Pulmonary artery endothelial cell (primary cell): ENCODE measurements around the gene ISOC1. TPM values are rescaled to one million over a fixed set of nuclear protein-coding genes. Genes with fewer than 3 reads are reported as not detected.

ENCODE experiments used
- DNase-seq: peaks from one replicate; pipeline ENCODE4 v3.0.0-alpha.2; 2011; ENCODE audit warnings: low read depth, low spot score
- total RNA-seq: library from RNA; depleted of rRNA; stranded (reverse); fragments of >200 nt; gene quantifications from 2 replicates; pipeline ENCODE4 v1.2.3, GENCODE V29; 2014

ISOC1 gene
- total RNA-seq, 1 donor from 2014 or later, result 16.9 TPM

DNA sequence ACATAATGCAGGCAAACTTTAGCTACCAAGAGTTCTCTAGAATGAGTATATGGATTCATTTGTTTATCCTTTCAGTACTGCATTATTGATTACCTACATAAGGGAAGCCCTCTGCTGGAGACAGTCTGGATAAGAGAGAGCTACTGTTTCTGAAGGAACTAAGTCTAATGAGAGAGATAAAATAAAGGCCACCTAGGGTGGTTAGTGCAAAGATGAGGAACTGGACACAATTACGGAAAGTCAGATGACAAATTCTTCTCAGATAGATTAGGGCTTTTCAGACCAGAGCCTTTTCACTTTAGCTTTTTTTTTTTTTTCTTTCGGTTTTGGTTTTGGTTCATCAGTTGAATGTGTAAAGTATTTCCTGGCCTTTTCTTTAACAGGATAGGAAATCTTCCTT lies 31.3 kb downstream of the ISOC1 start:
- no peak for DNase-seq

DNA sequence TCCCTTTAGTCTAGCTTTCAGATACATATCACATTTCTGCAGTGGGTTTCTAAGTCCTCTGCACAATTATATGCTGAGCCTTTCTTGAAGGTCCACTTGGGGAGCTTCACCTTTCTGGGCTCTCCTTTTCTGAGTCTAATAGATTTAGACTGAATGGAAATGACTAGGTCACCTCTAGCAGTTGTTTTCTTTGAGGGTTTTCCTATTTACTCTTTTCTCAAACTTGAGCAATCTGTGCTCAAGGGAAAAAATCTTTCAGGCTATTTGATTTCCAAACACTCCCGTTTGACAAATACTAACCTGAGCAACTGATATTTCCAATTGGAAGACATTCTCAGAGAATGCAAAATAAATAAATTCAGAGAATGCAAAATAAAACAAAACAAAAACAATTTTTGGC lies 39.0 kb downstream of the ISOC1 start:
- no peak for DNase-seq

GRCh38 chr5:129135633-129136032 lies 41.1 kb downstream of the ISOC1 start:
- DNase-seq, result no peak

- no peak for DNase-seq
These were observed 43.1 kb downstream of the ISOC1 start for GRCh38 chr5:129137637-129138036.

DNA sequence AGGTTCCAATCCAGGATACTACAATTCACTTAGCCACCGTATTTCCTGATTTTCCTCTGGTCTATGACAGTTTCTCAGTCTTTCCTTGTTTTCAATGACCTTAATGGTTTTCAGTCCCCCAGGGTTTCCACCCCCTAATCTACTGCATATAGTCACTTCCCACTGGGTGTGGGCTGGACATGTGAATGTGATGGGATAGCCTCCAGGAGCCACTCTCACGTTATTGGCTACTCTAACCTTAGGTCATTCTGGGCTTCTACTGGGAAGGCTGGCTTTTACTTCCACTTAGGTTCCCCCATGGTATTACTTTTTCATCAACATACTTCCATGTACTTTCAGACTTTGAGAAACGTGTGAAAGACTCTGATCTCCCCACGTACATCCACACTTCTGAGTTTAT lies 46.5 kb downstream of the ISOC1 start:
- DNase-seq, result no peak

DNA sequence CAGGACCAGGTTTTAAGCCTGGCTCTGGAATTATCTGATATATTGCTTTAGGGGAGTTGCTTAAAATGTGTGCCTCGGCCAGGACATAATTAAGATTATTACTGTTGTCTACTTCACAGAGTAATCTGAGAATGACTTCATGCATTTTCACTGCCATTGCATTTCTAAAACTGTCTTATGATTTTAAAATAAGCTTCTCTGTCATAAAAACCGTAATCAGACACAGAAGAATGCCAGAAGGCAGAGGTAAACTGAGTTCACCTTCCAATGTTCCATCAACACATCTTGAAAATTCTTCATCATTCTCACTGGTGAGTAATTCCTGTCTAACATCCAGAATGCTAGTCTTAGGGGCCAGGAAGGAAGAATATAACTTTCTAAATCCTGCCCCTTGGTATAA lies 47.1 kb downstream of the ISOC1 start:
- DNase-seq, result no peak

DNA sequence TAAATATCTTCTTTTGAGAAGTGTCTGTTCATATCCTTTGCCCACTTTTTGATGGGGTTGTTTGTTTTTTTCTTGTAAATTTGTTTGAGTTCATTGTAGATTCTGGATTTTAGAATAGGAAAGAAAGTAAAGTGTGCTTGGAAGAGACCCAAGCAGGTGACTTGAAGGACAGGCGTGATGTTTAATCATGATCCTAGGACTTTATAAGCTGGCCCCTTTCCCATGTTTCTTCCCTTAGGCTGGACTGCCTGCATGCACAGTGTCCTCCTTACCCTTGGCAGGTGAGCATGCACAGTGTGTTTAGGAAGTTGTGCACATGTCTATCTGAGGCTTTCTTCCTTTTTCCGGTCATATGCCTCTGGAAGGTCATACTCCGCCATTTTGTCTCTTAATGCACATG lies 61.3 kb downstream of the ISOC1 start:
- DNase-seq, result no peak

DNA sequence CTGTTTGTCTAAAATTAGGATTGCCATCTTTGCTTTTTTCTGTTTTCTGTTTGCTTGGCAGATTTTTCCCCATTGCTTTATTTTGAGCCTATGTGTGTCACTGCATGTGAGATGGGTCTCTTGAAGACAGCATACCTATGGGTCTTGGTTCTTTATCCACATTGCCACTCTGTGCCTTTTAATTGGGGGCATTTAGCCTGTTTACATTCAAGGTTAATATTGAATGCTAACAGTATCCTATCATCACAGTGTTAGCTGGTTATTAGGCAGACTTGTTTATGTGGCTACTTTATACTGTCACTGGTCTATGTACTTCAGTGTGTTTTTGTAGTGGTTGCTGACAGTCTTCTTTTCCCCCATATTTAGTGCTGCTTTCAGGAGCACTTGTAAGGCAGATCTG lies 67.3 kb downstream of the ISOC1 start:
- no peak for DNase-seq

Other genes starting within 250 kb of the ISOC1 start
- not detected in 2 replicates for gene SLC27A6, start 129.3 kb upstream of the ISOC1 start, total RNA-seq